Stomach (tissue), 4 donors: ENCODE data around the gene RNF225.

Experiments
- CTCF ChIP-seq, 7 experiments: fragments of 450-650 bp in 4 of 7; fragments of 200-600 bp in 3 of 7; sonication (generic) in 3 of 7; IDR thresholded peaks; one replicate each; pipeline ENCODE4 v1.5.1; 2016 to 2019; ENCODE audit warnings: antibody characterized with exemption in 7 of 7, control low read depth in 2 of 7, mild to moderate bottlenecking in 1 of 7
- EP300 ChIP-seq: sonication (generic); formaldehyde crosslinking; IDR thresholded peaks from one replicate; pipeline ENCODE4 v1.6.1; 2017; ENCODE audit warnings: antibody characterized with exemption
- POLR2A ChIP-seq, 4 donors: fragments of 450-650 bp; IDR thresholded peaks; one replicate each; pipeline ENCODE4 v1.6.1; 2016; ENCODE audit warnings: antibody characterized with exemption in 4 of 4, control low read depth in 2 of 4, mild to moderate bottlenecking in 1 of 4, moderate library complexity in 1 of 4

- TF ChIP-seq CTCF (IDR thresholded peaks at IDR 0.05) = no peak
- TF ChIP-seq POLR2A (IDR thresholded peaks at IDR 0.05) = no peak
- no peak for TF ChIP-seq EP300
Measured at GRCh38 chr19:58440556-58440955, 45.1 kb downstream of the RNF225 start.
